Stimulated activated CD8-positive, alpha-beta memory T cell treated with anti-CD3 and anti-CD28 coated beads, Interleukin-2, amount 100 ng/mL, for 1 hour (primary cell): ENCODE measurements around the gene CFAP97D2.
"Not testable (repeated sequence)": the region's sequence is repeated elsewhere in the genome, so short reads cannot be mapped to it uniquely, and the experiment has no call there.

Source experiments
- DNase-seq, 2 donors: peaks; one replicate each; pipeline ENCODE4 v3.0.0-alpha.2; 2020; ENCODE audit warnings: low read depth in 2 of 2

The CFAP97D2 gene

DNA sequence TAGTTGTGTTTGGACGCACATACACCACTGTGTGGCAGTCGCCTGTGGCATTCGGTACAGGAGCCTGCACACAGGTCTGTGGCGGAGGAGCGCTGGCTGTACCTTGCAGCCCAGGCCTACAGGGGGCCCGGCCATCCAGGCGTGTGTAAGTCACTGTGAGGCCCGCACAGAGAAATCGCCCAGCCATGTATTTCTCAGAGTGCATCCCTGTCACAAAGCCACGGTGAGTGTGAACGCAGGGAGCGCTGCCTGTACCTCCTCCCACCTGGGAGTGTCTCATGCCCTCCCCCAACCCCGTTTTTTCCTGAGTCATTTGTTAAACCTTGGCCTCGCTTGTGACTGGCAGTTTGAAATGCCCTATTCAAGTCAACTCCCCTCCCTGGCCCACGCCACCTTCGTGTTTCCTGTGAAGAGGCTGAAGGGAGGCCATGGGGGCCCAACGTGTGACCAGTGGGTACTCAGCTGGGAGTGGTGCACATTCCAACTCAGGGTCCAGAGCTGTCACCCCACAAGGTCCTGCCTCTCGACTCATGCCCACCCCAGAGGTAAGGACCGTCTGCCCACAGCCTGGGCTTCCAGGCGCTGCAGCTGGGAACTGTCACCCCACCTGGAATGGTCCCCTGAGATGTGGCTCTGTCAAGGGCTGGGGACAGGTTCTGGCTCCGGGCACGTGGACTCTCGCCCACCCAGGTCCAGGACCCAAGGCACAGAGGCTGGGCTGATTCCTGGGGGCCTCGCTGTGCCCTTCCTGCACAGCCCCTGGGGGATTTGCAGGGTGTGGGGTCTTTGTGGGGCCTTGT lies 35.1 kb upstream of the CFAP97D2 start:
- no peak for DNase-seq

DNA sequence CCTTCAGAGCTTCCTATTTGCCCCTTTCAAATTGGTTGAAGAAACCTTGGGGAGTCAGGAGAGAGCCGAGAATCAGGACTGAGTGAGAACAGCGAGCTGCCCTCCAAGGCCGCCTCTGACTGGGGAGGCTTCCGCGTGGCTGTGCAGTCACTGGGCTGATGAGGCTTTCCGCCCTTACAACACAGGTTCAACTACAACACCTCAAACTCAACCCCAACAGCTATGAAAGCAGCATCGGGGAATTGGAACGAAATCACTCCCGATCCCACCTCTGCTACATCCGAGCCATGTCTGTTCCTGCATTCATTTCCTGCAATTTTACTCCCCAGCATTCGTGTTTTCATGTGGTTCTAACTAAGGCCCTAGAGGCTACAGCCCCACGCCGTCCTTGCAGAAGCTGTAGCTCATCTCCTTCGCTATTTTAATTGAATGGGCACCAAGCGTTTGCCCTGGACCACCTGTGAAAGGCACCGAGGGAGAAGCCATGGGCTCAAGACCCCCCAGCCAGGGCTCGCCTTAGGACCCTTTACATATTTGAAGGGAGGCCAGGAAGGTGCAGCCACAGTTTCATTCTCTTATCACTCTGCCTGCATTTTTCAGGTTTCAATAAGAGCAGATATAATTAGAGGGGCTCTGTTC lies 34.3 kb upstream of the CFAP97D2 start:
- DNase-seq, result no peak

DNA sequence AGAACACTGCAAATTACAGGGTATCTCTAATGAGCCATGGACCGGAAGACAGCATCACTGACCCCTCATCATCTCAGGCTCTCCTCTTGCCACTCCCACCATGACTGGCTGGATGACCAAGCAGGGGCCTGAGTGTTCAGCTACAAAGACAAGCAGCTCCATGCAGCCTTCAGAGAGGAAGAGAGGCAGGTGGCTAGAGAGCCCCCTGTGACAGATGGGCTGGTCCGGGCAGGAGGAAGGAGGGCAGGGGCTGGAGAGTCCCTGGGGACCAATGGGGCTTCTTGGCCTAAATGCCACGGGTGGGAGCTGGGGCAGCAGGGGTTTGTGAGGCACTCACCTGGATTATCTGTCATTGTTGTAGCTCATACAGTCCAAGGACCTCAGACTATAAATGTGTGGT lies 33.8 kb upstream of the CFAP97D2 start:
- no peak for DNase-seq

- DNase-seq, result no peak
Measured at GRCh38 chr13:114145722-114146121, 33.3 kb upstream of the CFAP97D2 start.

DNA sequence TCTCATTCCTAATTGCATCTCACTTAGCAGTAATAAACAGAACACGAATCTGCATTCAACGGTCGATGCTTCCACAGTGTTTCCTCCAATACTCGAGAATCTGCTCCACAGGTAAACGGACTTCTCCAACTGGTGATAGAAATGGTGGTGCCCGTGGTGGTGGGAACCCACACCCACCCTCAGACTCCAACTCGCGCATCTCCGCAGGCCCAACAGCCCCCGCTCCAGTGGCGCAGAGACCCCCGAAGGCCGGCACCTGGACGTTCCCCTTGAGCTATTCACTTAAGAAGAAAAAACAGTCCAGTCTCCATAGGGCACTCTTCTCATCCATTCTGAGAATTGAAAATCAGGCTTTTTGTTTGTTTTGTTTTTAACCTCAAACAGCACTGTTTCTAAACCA lies 32.9 kb upstream of the CFAP97D2 start:
- DNase-seq, result no peak

- DNase-seq, result no peak
Measured at GRCh38 chr13:114146629-114147028, 32.4 kb upstream of the CFAP97D2 start.

DNA sequence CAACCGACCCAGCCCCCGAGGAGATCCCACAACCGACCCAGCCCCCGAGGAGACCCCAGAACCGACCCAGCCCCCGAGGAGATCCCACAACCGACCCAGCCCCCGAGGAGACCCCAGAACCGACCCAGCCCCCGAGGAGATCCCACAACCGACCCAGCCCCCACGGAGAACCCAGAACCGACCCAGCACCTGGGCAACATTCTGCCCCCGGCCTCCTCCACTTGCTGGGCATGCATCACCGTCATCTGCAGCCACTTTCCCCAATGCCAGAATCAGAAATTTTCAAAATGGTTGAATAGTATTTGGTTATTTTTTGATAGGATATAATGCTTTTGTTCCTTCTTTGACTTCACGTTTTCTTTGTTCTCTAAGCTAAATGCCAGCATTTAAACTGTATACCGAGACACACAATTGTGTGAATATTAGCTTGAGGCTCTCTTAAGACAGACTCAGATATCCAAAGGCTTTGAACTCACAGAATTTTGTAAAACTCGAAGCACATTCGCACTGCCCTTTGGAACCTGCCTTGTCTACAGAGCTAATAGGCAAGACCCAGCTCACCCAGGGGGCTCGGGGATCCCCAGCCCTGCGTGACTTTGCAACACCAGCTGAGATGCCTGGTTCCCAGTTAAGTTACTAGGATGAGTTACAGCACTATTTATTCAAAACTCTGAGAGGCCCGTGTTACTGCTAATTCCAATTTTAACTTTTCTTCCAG lies 31.1 kb upstream of the CFAP97D2 start:
- DNase-seq, result no peak

DNA sequence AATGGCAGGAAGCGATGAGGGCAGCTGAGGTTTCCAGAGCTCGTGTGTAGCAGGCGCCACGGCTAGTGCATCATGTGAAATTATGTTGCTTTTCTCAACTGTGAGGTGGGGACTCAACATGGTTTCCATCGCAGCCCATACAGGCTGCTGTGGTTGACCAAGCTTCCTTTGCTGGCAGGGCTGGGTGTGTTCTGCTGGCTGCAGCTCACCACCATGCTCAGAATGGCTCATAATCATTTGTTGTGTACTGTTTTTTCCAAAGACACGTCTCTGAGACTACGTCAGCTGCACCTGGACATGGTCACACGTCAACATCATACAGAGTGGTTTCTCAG lies 30.6 kb upstream of the CFAP97D2 start:
- peak; percentile 74 to 75 for DNase-seq

GRCh38 chr13:114148886-114149285 lies 30.2 kb upstream of the CFAP97D2 start:
- not testable (repeated sequence) for DNase-seq

DNA sequence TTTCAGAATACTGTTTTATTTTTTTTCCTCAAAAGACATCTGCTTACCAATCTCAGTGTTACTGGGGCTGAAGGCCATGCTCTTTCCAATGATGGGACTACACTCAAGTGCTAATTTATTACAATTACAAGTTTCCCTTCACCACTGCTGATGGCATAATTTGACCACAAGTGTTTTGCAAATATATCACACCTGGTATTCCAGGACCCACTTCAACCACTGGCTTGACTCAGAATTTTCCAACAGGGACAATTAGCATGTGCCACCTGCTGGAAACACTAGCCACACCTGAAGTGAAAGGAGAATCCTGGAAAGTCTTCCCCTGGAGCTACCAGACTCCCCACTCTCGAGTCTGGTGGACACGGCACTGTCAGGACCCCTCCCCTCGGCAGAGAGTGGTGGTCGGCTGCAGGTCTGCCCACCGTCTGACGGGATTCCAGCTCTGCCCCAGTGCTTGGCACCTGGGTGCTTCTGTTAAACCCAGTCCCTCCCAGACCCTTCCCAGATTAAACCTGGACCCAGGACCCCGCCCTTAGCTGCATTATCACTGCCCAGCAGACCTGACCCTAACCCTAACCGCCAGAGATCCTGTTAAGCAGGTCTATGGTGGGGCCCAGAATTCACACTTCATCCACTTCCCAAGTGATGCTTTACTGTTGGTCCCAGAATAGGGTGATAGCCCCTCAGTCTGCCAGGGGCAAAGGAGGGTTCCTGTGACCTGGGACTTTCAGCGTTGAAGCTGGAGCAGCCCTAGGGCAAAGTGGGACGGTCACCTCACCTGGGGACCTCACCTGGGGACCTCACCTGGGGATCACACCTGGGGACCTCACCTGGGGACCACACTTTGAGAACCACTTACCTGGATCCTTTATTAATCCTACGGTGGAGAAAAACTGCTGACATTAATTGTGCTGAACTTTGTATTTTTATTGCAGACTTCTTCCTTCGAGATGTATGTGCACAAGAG lies 29.0 kb upstream of the CFAP97D2 start:
- DNase-seq, result no peak

DNA sequence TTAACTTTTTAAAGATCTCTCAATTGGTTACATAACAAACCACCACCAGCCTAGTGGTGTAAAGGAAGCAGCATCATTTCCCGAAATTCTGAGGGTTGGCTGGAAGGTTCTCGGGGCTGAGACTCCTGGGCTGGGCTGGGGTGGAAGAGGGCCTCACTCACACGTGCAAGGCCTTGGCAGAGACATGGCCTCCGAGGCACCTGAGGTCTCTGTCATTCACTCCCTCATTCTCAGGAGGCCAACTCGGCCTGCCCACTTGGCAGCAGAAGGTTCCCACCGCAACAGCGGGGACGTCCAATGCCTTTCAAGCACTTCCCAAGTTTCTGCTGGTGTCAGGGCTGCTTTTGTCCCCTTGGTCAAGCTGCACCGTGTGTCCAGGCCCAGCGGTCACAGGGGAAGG lies 28.0 kb upstream of the CFAP97D2 start:
- DNase-seq, result no peak

GRCh38 chr13:114151565-114152284 lies 27.3 kb upstream of the CFAP97D2 start:
- no peak for DNase-seq

DNA sequence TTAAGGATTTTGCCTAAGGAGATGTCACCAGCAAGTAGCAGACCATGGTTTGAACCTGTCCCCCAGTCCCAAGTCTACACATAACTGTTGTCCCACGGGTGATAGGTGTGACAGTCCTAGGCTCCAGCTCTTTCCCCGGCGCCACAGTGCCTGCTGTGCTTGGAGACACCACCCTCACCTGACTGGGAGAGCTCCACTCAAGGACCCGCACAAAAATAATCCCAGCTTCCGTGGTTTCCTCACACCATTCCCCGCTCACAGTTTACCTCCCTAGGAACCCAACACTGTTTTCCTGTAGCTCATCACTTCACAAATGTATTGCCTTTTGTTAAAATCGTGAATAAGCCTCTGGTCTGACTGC lies 26.8 kb upstream of the CFAP97D2 start:
- DNase-seq, result no peak

DNA sequence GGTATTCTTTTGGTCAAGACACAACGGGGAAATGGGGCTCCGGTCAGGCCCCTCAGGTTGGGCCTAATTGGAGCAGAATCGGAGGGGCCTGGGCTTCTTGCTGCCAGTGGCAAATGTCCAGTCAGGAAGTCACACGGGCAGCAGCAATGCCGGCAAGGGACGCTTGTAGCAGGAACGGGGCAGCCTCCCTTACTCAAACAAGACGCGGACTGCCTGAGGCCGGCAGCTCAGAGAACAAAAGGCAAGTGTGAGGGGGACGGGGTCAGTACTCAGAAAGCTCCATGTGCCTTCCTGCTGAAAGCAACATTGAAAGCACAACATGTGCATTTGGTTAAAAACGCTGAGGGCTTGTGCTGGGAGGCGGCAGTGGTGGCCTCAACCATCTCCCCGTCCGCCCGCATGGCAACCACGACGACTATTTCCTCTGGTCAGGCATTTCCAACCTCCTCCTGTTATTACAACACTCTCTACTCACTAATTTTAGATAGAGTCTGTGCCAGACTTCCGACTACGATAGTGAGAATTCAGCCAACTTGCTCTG lies 26.2 kb upstream of the CFAP97D2 start:
- DNase-seq, result no peak

DNA sequence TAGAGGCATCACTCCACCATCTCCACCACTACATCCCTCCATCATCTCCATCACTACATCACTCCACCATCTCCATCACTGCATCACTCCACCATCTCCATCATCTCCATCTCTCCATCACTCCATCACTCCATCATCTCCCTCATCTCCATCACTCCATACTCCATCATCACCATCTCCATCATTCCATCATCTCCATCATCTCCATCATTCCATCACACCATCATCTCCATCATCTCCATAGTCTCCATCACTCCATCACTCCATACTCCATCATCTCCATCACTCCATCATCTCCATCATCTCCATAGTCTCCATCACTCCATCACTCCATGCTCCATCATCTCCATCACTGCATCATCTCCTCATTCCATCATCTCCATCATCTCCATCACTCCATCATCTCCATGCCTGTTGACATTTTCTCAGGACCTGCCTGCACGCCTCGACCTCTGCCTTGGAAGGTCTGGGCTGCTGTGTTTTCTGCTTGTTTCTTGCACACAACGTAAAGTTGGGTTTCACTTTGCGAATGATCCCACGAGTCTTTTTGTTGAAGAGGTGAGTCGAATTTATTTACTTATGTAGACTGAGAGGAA lies 25.5 kb upstream of the CFAP97D2 start:
- DNase-seq, result no peak

DNA sequence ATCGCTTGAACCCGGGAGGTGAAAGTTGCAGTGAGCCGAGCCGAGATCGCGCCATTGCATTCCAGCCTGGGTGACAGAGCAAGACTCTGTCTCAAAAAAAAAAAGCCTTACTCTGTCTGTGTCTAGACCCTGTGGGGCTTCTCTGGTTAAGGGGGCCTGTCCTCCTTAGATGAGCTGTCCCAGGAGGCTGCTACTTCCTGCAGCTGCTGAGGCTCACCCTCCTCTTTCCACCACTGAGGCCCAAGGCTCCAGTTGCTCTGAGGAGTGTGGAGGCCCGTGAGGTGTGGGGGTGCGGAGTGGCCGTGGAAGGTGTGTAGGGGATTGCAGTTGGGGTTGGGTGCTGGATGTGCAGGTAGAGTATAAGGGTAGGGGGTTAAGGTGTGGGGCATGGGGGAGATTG lies 24.6 kb upstream of the CFAP97D2 start:
- DNase-seq, result no peak

DNA sequence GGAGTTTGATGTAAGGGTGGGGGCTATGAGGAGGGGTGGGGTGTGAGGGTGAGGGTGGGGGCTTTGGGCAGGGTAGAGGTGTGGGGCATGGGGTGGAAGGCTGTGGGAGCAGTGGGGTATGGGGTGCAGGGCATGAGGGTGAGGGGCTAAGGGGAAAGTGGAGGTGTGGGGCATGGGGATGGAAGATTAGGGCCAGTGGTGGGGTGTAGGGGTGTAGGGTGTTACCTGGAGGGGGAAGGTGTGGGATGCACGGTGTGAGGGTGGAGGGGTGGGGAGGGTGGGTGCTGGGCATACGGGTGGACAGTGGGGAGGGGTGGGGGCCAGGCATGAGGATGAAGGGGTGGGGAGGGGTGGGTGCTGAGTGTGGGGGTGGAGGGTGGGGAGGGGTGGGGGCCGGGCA lies 23.7 kb upstream of the CFAP97D2 start:
- DNase-seq, result no peak

DNA sequence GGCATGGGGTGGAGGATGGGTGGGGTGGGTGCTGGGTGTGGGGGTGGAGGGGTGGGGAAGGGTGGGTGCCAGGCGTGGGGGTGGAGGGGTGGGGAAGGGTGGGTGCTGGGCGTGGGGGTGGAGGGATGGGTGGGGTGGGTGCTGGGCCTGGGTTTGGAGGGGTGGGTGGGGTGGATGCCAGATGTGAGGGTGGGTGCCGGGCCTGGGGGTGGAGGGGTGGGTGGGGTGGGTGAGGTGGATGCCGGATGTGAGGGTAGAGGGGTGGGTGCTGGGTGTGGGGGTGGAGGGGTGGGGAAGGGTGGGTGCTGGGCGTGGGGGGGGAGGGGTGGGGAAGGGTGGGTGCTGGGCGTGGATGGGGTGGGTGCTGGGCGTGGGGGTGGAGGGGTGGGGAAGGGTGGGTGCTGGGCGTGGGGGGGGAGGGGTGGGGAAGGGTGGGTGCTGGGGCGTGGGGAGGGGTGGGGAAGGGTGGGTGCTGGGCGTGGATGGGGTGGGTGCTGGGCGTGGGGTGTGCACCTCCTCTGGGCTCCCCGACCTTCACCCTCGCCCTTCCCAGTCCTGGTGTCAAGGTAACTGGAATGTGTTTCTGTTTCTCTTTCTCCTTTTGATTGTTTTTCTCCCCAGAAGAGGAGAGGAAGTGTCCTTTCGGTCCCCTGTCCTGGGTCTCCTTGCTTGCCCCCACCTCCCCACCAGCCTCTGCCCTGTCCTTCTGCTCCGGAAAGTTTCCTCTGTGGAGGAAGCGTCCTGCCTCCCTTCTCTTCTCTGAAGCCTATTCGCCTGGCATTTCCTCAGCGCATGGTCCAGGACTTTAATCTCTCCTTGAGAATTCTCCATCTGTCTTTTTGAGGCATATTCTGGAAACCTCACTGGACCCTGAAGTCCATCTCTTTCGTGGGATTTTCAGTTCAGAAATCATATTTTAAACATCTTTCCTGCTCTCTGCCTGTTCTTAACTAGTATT lies 22.9 kb upstream of the CFAP97D2 start:
- no peak for DNase-seq

- no peak for DNase-seq
Measured at GRCh38 chr13:114157869-114158495, 21.1 kb upstream of the CFAP97D2 start.
